A673 (cell line): ENCODE results near the gene CREBRF.

Experiments used
- EZH2 ChIP-seq: fragments of 200-600 bp; sonication (generic); IDR thresholded peaks from 2 replicates; pipeline ENCODE4 v1.6.1; 2017; ENCODE audit warnings: borderline replicate concordance, low read depth, mild to moderate bottlenecking, mixed read lengths, antibody characterized with exemption, low read length; ENCODE audit not compliant: poor library complexity, severe bottlenecking
- TF ChIP-seq, protein P1 (sequence below): fragments of 300-800, 200-600 bp; sonication (generic); conservative IDR thresholded peaks from 2 replicates; pipeline ENCODE4 v1.5.1; 2017; ENCODE audit warnings: low read depth, mild to moderate bottlenecking, antibody characterized with exemption, low read length, moderate library complexity, mixed read lengths

DNA sequence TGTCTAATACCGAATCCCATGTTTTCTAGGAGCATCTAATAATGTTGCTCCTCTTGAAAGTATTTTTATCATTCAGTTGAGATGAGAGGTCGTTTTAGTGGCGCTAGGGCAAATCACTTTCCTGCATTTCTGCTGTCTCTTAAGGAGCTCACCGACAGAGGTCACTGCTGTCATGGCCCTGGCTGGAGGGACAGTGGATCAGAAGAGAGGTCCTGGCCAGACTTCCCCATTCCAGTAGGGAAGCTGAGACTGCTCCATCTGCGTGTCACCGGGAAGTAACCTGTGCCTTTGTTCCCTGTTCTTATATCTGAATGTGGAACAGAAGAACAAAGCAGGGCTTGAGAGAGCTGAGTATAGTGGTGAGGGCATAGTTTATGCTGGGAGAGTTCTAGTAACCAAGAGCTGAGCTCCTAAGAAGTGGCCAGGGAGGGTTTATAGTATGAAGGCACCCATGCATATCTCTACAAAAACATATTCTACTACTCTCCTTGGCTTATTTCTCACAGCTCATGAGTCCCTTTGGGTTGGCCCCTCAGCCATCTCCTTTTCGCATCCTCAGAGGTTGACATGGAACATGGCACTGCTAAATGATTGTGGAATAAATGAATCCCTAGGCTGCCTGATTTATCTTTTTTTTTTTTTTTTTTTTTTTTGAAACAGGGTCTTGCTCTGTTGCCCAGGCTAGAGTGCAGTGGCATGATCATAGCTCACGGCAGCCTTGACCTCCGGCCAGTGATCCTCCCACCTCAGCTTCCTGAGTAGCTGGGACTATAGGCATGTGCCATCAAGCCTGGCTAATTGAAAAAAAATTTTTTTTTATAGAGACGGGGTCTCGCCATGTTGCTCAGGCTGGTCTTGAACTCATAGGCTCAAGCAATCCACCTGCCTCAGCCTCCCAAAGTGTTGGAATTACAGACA lies 45.3 kb upstream of the CREBRF start:
- TF ChIP-seq, protein P1, sequence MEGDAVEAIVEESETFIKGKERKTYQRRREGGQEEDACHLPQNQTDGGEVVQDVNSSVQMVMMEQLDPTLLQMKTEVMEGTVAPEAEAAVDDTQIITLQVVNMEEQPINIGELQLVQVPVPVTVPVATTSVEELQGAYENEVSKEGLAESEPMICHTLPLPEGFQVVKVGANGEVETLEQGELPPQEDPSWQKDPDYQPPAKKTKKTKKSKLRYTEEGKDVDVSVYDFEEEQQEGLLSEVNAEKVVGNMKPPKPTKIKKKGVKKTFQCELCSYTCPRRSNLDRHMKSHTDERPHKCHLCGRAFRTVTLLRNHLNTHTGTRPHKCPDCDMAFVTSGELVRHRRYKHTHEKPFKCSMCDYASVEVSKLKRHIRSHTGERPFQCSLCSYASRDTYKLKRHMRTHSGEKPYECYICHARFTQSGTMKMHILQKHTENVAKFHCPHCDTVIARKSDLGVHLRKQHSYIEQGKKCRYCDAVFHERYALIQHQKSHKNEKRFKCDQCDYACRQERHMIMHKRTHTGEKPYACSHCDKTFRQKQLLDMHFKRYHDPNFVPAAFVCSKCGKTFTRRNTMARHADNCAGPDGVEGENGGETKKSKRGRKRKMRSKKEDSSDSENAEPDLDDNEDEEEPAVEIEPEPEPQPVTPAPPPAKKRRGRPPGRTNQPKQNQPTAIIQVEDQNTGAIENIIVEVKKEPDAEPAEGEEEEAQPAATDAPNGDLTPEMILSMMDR, result no peak
- no peak for TF ChIP-seq EZH2
